Mesothelial cell of epicardium (in vitro differentiated cells): ENCODE measurements around the gene EXD3. TPM values are rescaled to one million over a fixed set of nuclear protein-coding genes. Genes with fewer than 3 reads are reported as not detected.

ENCODE experiments used
- DNase-seq, 2 experiments: peaks; one replicate each; pipeline ENCODE4 v3.0.0; 2021; ENCODE audit warnings: low spot score in 2 of 2; ENCODE audit not compliant: unreplicated experiment in 2 of 2
- H3K27ac Mint-ChIP-seq: 2 replicates; pipeline ENCODE4 v1.8.0; 2021; ENCODE audit warnings: mixed read lengths
- H3K27me3 Mint-ChIP-seq: 2 replicates; pipeline ENCODE4 v1.8.0; 2021; ENCODE audit warnings: low read depth, mixed read lengths
- H3K36me3 Mint-ChIP-seq: 2 replicates; pipeline ENCODE4 v1.8.0; 2021; ENCODE audit warnings: mixed read lengths
- H3K4me1 Mint-ChIP-seq: 2 replicates; pipeline ENCODE4 v1.8.0; 2021; ENCODE audit warnings: mixed read lengths
- H3K4me3 Mint-ChIP-seq: 2 replicates; pipeline ENCODE4 v1.8.0; 2021; ENCODE audit warnings: mild to moderate bottlenecking, moderate library complexity, mixed read lengths
- H3K9me3 Mint-ChIP-seq: 2 replicates; pipeline ENCODE4 v1.8.0; 2021; ENCODE audit warnings: mixed read lengths
- total RNA-seq: library from RNA; stranded (reverse); gene quantifications from 3 replicates; pipeline ENCODE4 v1.2.1, GENCODE V29; 2021
- TF ChIP-seq, protein P1 (sequence below): fragments of 200-600 bp; sonication (generic); IDR thresholded peaks from one replicate; pipeline ENCODE4 v1.5.0; 2021; ENCODE audit warnings: antibody characterized with exemption; ENCODE audit not compliant: unreplicated experiment

Gene EXD3
- total RNA-seq, 1 donor from 2014 or later: 38.2 TPM

DNA sequence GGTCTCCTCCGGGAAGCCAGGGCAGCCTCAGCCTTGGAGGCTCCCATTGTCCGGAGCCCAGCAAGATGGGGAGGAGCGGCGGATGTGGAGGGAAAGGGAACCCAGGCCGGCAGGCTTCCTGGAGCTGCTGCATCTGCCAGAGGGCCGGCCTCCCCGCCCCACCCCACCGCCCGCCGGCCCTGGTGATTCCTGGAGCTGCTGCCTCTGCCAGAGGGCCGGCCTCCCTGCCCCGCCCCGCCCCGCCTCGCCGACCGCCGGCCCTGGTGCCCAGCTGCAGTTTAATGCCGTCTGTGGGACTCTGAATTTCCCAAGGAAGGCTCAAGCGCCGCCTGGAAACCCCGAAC lies 31.6 kb downstream of the EXD3 start:
- no peak for DNase-seq
- Mint-ChIP-seq H3K4me1 (no peaks in the 10 kb centered on the region), H3K9me3 (no peaks in the 10 kb centered on the region), H3K27me3 (no peaks in the 10 kb centered on the region), H3K27ac (no peak overlapping the region), H3K36me3 (peaks cover 6% of the 10 kb centered on the region), H3K4me3 (no peak overlapping the region)
- TF ChIP-seq, protein P1, sequence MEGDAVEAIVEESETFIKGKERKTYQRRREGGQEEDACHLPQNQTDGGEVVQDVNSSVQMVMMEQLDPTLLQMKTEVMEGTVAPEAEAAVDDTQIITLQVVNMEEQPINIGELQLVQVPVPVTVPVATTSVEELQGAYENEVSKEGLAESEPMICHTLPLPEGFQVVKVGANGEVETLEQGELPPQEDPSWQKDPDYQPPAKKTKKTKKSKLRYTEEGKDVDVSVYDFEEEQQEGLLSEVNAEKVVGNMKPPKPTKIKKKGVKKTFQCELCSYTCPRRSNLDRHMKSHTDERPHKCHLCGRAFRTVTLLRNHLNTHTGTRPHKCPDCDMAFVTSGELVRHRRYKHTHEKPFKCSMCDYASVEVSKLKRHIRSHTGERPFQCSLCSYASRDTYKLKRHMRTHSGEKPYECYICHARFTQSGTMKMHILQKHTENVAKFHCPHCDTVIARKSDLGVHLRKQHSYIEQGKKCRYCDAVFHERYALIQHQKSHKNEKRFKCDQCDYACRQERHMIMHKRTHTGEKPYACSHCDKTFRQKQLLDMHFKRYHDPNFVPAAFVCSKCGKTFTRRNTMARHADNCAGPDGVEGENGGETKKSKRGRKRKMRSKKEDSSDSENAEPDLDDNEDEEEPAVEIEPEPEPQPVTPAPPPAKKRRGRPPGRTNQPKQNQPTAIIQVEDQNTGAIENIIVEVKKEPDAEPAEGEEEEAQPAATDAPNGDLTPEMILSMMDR: no peak

DNA sequence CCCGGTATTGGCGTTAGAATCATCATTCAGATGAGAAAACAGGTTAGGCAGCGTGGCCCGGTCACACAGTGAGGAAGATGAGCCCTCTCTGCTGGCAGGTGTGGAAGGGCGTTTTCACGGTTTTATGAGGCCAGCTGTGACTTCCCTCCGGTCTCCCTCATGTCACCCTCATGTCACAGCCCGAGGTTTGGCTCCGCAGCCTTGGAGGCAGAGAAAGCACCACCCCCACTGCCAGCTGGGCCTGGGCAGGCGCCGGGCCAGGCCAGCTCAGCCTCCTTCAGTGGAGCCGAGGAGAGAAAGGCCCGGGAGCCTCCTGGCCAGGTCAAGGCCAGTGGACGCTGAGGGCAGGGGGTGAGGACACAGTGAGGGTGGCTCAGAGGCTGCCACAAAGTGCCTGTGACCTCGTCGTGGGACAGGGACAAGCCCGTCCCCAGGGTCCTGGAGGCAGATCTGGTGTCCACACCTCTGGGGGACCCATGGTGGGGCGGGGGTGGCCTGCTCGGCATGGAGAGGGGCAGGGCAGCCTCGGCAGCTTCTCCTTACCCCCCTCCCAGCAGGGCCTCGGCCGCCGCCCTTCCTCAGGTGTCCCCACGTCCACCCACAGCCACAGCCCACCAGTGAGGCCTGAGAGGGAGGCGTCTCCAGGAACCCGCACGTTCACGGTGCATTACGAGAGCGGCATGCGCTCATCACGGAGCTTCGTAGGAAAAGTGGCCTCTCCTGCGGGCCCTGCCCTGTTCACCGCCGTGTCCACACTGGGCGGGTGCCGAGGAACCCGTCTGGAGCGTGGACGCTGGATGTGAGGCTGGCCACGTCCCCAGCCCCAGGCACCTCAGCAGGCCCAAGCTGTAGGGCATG lies 32.2 kb downstream of the EXD3 start:
- H3K27me3 Mint-ChIP-seq: no peaks in the 10 kb centered on the region
- no peak for DNase-seq
- H3K4me1 Mint-ChIP-seq: no peaks in the 10 kb centered on the region
- no peak overlapping the region for H3K4me3 Mint-ChIP-seq
- H3K9me3 Mint-ChIP-seq: no peaks in the 10 kb centered on the region
- H3K27ac Mint-ChIP-seq: no peak overlapping the region
- TF ChIP-seq, protein P1: no peak
- peaks cover 6% of the 10 kb centered on the region for H3K36me3 Mint-ChIP-seq

DNA sequence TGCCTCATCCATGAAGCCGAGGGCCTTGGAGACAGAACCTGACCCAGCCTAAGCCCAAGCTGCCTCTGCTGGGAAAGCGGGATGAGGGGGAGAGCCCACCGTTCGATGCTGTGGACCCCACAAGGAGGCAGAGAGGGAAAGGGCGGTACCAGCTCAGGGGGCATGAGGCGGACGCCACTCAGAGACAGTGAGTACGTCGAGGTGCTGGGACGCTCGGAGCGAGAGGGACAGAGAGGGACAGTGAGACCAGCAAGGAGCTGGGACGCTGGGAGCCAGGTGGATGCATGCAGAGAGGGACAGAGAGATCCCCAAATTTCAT lies 33.6 kb downstream of the EXD3 start:
- Mint-ChIP-seq H3K27ac (no peak overlapping the region), H3K9me3 (no peaks in the 10 kb centered on the region), H3K4me1 (no peaks in the 10 kb centered on the region), H3K27me3 (no peaks in the 10 kb centered on the region), H3K36me3 (peaks cover 6% of the 10 kb centered on the region), H3K4me3 (no peak overlapping the region)
- TF ChIP-seq, protein P1: no peak
- no peak for DNase-seq

DNA sequence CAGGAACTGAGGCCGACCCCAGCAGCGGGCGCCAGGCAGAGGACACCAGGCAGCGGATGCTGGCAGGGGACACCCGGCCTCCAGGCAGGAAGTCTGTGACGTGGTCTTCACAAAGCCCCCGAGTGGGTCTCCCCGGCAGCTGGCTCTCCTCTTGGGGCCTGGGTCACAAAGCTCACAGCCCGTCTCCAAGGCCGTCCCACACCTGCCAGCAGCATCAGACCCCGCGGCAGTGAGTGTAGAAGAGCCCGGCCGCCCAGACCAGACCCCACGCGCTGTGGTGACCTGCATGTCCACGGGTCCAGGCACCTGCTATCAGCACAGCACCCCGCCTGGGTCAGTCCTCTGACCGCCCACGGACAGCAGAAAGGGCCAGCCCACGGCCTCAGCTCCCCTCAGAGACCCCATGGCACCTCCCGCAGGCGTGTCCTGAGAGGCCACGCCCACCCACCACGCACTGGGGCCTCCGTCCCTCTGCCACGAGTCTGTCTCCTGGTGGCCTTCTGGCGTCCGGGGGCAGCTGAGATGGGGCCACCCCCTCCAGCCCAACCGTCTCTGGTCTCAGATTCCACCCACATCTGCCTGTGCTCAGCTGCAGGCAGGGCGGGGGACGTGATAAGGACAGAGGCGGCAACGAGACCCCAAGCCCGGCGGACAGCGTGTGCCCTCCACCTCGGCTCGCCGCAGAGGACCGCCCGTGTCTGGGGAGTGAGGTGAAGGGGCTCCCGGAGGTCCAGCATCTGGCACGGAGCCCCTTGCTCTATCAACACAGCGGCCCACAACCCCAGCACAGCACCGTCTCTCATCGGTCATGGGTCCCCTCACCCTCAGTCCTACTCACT lies 34.2 kb downstream of the EXD3 start:
- H3K9me3 Mint-ChIP-seq: no peaks in the 10 kb centered on the region
- no peak overlapping the region for H3K4me3 Mint-ChIP-seq
- no peak overlapping the region for H3K27ac Mint-ChIP-seq
- peaks cover 6% of the 10 kb centered on the region for H3K36me3 Mint-ChIP-seq
- TF ChIP-seq, protein P1: no peak
- DNase-seq: no peak
- H3K4me1 Mint-ChIP-seq: no peaks in the 10 kb centered on the region
- no peaks in the 10 kb centered on the region for H3K27me3 Mint-ChIP-seq

DNA sequence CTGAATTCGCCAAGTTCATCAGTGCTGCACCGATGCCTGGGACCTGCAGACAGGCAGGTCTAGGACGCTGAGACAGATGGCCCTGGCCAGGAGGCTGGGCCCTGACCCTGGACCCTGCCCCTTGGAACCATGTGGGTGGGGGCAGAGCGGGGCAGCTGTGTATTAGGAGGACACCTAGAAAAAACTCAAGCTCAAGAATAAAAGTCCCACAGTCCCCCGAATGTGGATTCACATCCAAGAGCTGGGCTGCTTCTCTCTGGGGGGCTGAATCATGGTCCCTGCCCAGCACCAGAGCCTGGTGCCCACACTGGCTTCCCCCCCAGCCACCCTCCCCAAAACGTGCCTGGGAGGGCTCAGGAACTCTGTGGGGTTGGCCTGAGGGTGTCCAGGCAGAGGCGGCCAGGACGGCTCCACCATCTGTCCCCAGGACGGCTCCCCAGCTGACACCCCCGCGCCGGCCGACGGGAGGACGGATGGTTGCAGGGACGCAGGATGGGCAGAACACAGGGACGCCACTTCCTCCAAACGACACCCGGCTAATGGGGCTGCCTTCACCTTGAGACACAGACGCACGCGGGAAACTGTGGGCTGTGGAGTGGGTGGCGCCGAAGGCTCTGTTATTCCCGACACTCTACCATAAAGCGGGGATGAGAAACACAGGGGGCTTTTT lies 34.9 kb downstream of the EXD3 start:
- Mint-ChIP-seq H3K4me1 (no peaks in the 10 kb centered on the region), H3K4me3 (no peak overlapping the region), H3K27ac (no peak overlapping the region), H3K27me3 (no peaks in the 10 kb centered on the region), H3K36me3 (peaks cover 6% of the 10 kb centered on the region), H3K9me3 (no peaks in the 10 kb centered on the region)
- DNase-seq: no peak
- TF ChIP-seq, protein P1: no peak
